Spleen (tissue), 11 donors: Measurements from ENCODE around the gene PARD3. TPM values are rescaled to one million over a fixed set of nuclear protein-coding genes. Genes with fewer than 3 reads are reported as not detected.

Source experiments
- DNase-seq: peaks from one replicate; pipeline ENCODE4 v3.0.0-alpha.2; 2020
- H3K27ac ChIP-seq, 8 donors: fragments of 200-600 bp; sonication (generic) in 7 of 8; 1 replicate in 4 of 8; 2 replicates in 4 of 8; pipeline versions ENCODE4 v1.5.0 to v1.8.0; 2016 to 2021; ENCODE audit warnings: inconsistent platforms in 4 of 8, mild to moderate bottlenecking in 4 of 8, moderate library complexity in 1 of 8
- H3K27me3 ChIP-seq, 7 donors: fragments of 200-600 bp; sonication (generic) in 6 of 7; replicated peaks in 1 of 7; 1 replicate in 4 of 7; 2 replicates in 3 of 7; pipeline versions ENCODE4 v1.5.0 to v1.8.0; 2016 to 2021; ENCODE audit warnings: inconsistent platforms in 3 of 7, mild to moderate bottlenecking in 1 of 7
- H3K36me3 ChIP-seq, 6 donors: fragments of 200-600 bp; sonication (generic) in 5 of 6; 1 replicate in 4 of 6; 2 replicates in 2 of 6; pipeline versions ENCODE4 v1.5.0 to v1.8.0; 2016 to 2021; ENCODE audit warnings: inconsistent platforms in 2 of 6
- H3K4me1 ChIP-seq, 6 donors: fragments of 200-600 bp; sonication (generic) in 5 of 6; 1 replicate in 3 of 6; 2 replicates in 3 of 6; pipeline versions ENCODE4 v1.5.0 to v1.8.0; 2016 to 2021; ENCODE audit warnings: inconsistent platforms in 3 of 6
- H3K4me3 ChIP-seq, 8 donors: fragments of 200-600 bp; sonication (generic) in 7 of 8; 1 replicate in 4 of 8; 2 replicates in 4 of 8; pipeline versions ENCODE4 v1.5.0 to v1.8.0; 2016 to 2021; ENCODE audit warnings: inconsistent platforms in 4 of 8, mild to moderate bottlenecking in 4 of 8, moderate library complexity in 2 of 8
- H3K9me3 ChIP-seq, 8 donors: fragments of 200-600 bp; sonication (generic) in 7 of 8; 1 replicate in 4 of 8; 2 replicates in 4 of 8; pipeline versions ENCODE4 v1.5.0 to v1.8.0; 2016 to 2021; ENCODE audit warnings: inconsistent platforms in 4 of 8
- CTCF ChIP-seq, 11 experiments: fragments of 200-600 bp in 7 of 11; fragments of 450-650 bp in 4 of 11; sonication (generic) in 4 of 11; IDR thresholded peaks in 8 of 11; conservative IDR thresholded peaks in 3 of 11; 1 replicate in 7 of 11; 2 replicates in 4 of 11; pipeline versions ENCODE4 v1.4.0 to v1.8.0; 2016 to 2021; ENCODE audit warnings: antibody characterized with exemption in 11 of 11, inconsistent platforms in 4 of 11, mild to moderate bottlenecking in 1 of 11
- POLR2A ChIP-seq, 3 donors: fragments of 450-650 bp; IDR thresholded peaks; one replicate each; pipeline ENCODE4 v1.5.1; 2017; ENCODE audit warnings: antibody characterized with exemption in 3 of 3, mild to moderate bottlenecking in 1 of 3
- POLR2AphosphoS5 ChIP-seq, 3 donors: sonication (generic); formaldehyde crosslinking; IDR thresholded peaks; one replicate each; pipeline ENCODE4 v1.5.1; 2017; ENCODE audit warnings: antibody characterized with exemption in 3 of 3
- WGBS, 5 donors: extraction: QIAGEN DNeasy Blood & Tissue Kit in 3 of 5; methylation state at CpG; one replicate each; pipeline versions ENCODE4 v1.1.5 to v1.1.7; 2013 to 2018; 5-methylcytosine and 5-hydroxymethylcytosine counted together
- intact Hi-C: fragments of 100-400 bp; cut with DNase I; formaldehyde crosslinking; loops from one replicate; pipeline ENCODE4 v1.15.0; 2023; ENCODE audit warnings: low total_unique reads
- polyA plus RNA-seq, 3 donors: library from polyadenylated mRNA; stranded (reverse); fragments of 200-250 nt; gene quantifications; one replicate each; pipeline ENCODE4 v1.2.1, GENCODE V29; 2013
- total RNA-seq, 7 donors: library from RNA; depleted of rRNA in 3 of 7; stranded (reverse); fragments of >200 nt in 3 of 7; fragmentation: NEBNext Ultra II Directional in 4 of 7; extraction: Animal tissue kit (Norgen Biotek cat#: 25700) in 4 of 7; gene quantifications; one replicate each; pipeline versions ENCODE4 v1.1.0 to v1.2.1, GENCODE V29; 2016 to 2021
- donor health status: healthy with polysubstance abuse.
- donor health status: DM: no; HTN: no; CAD: no; lungs with moderate emphysema.
- donor health status: DM: no; HTN: no; CAD: no.
- donor health status: Bipolar disorder and iron deficiency.
- donor health status: healthy.
- donor health status: DM: no; HTN: no; CAD: no.
- donor health status: DM: yes; HTN: yes; CAD: no.

The PARD3 gene
- total and polyA plus RNA-seq, 10 donors: 2.8 to 18.9 (median 10.8) TPM

GRCh38 chr10:34479520-34480179, 335.4 kb downstream of the PARD3 start:
- no peaks in the 10 kb centered on the region for H3K36me3 ChIP-seq
- 88 to 97% (median 95%) methylated on average over 7 of the region's 7 CpGs for WGBS, 5 donors
- no peak overlapping the region for H3K27ac ChIP-seq
- no peak for TF ChIP-seq CTCF (IDR thresholded peaks at IDR 0.05 in 8 of 11, conservative IDR thresholded peaks at IDR 0.05 in 3 of 11)
- no peak for TF ChIP-seq POLR2A (IDR thresholded peaks at IDR 0.05)
- no peak for TF ChIP-seq POLR2AphosphoS5 (IDR thresholded peaks at IDR 0.05)
- intact Hi-C loops: no loop called here
- no peaks in the 10 kb centered on the region for H3K27me3 ChIP-seq
- DNase-seq: no peak
- no peaks in the 10 kb centered on the region for H3K9me3 ChIP-seq
- H3K4me3 ChIP-seq: no peak overlapping the region
- H3K4me1 ChIP-seq: no peaks in the 10 kb centered on the region

GRCh38 chr10:34477249-34477648, 337.8 kb downstream of the PARD3 start:
- Histone ChIP-seq H3K27me3 (no peaks in the 10 kb centered on the region), H3K4me1 (no peaks in the 10 kb centered on the region), H3K27ac (no peak overlapping the region), H3K36me3 (no peaks in the 10 kb centered on the region), H3K9me3 (no peaks in the 10 kb centered on the region), H3K4me3 (no peak overlapping the region)
- no peak for TF ChIP-seq CTCF (IDR thresholded peaks at IDR 0.05 in 8 of 11, conservative IDR thresholded peaks at IDR 0.05 in 3 of 11)
- TF ChIP-seq POLR2AphosphoS5 (IDR thresholded peaks at IDR 0.05): no peak
- no peak for TF ChIP-seq POLR2A (IDR thresholded peaks at IDR 0.05)
- intact Hi-C loops: no loop called here
- DNase-seq: no peak
- 86 to 99% (median 95%) methylated on average over 2 of the region's 2 CpGs for WGBS, 5 donors

- H3K4me1 ChIP-seq: no peaks in the 10 kb centered on the region
- intact Hi-C loops: no loop called here
- no peaks in the 10 kb centered on the region for H3K9me3 ChIP-seq
- no peak overlapping the region for H3K27ac ChIP-seq
- DNase-seq: no peak
- WGBS, 5 donors: 81 to 95% (median 88%) methylated on average over 3 of the region's 3 CpGs
- no peak overlapping the region for H3K4me3 ChIP-seq
- no peak for TF ChIP-seq CTCF (IDR thresholded peaks at IDR 0.05 in 8 of 11, conservative IDR thresholded peaks at IDR 0.05 in 3 of 11)
- TF ChIP-seq POLR2AphosphoS5 (IDR thresholded peaks at IDR 0.05): no peak
- no peak for TF ChIP-seq POLR2A (IDR thresholded peaks at IDR 0.05)
- H3K27me3 ChIP-seq: no peaks in the 10 kb centered on the region
- no peaks in the 10 kb centered on the region for H3K36me3 ChIP-seq
These were observed 338.5 kb downstream of the PARD3 start for GRCh38 chr10:34476608-34477007.

- no peaks in the 10 kb centered on the region for H3K36me3 ChIP-seq
- WGBS, 5 donors: 84 to 92% (median 90%) methylated on average over 5 of the region's 5 CpGs
- H3K27ac ChIP-seq: no peak overlapping the region
- intact Hi-C loops: no loop called here
- H3K4me1 ChIP-seq: no peaks in the 10 kb centered on the region
- no peak for DNase-seq
- TF ChIP-seq POLR2A (IDR thresholded peaks at IDR 0.05) (no peak), CTCF (IDR thresholded peaks at IDR 0.05 in 8 of 11, conservative IDR thresholded peaks at IDR 0.05 in 3 of 11) (no peak), POLR2AphosphoS5 (IDR thresholded peaks at IDR 0.05) (no peak)
- H3K27me3 ChIP-seq: no peaks in the 10 kb centered on the region
- no peaks in the 10 kb centered on the region for H3K9me3 ChIP-seq
- no peak overlapping the region for H3K4me3 ChIP-seq
These were observed 339.3 kb downstream of the PARD3 start for GRCh38 chr10:34475786-34476185.
